HepG2 (cell line): ENCODE measurements around the gene PRKCZ. TPM values are rescaled to one million over a fixed set of nuclear protein-coding genes. Genes with fewer than 3 reads are reported as not detected.
"Not testable (repeated sequence)": the region's sequence is repeated elsewhere in the genome, so short reads cannot be mapped to it uniquely, and the experiment has no call there.

Experiments used
- ATAC-seq: fragments of 200-7000 bp; cut with Tn5 transposase; 3 replicates; pipeline ENCODE4 v1.9.1; 2020; ENCODE audit warnings: mild to moderate bottlenecking, moderate library complexity
- BruUV-seq: library from RNA; stranded (reverse); fragments of 400-500 nt; replicated peaks from 2 replicates; lab custom pipeline; 2021; lab: Mats Ljungman, UMichigan
- CTCF ChIA-PET: fragments of 300-600 bp; formaldehyde crosslinking; extraction: SDS; loops from one replicate; lab custom pipeline; 2021; ENCODE audit warnings: low total read pairs, inconsistent platforms, low intra/inter-chr PET ratio; lab: Yijun Ruan, JAX
- POLR2A ChIA-PET: fragments of 350-600 bp; sonication (Branson Sonifier 250); formaldehyde crosslinking; loops from one replicate; lab custom pipeline; 2020; ENCODE audit warnings: antibody characterized with exemption, inconsistent platforms; lab: Yijun Ruan, JAX
- DNase-seq: peaks from one replicate; pipeline ENCODE4 v3.0.0-alpha.2; 2015; ENCODE audit warnings: low spot score
- FAIRE-seq: peaks from 3 replicates; lab custom pipeline; 2011; peaks lifted over from hg19 to GRCh38; lab: Jason Lieb, UNC
- H2AFZ ChIP-seq: one replicate; pipeline ENCODE4 v1.6.1; 2011; ENCODE audit warnings: low read length, inconsistent platforms
- H3K27ac ChIP-seq: fragments of 300-600 bp; 3 replicates; pipeline ENCODE4 v1.8.0; 2011; ENCODE audit warnings: mixed run types, mild to moderate bottlenecking, mixed read lengths, low read length, inconsistent platforms; ENCODE audit not compliant: insufficient read depth; ENCODE audit errors: extremely low read length
- H3K27me3 ChIP-seq, 2 experiments: fragments of 200-600 bp in 1 of 2; 2 replicates in 1 of 2; 3 replicates in 1 of 2; pipeline versions ENCODE4 v1.6.0 to v1.8.0; 2011; ENCODE audit warnings: low read length in 2 of 2, mild to moderate bottlenecking in 2 of 2, moderate library complexity in 2 of 2, inconsistent platforms in 1 of 2; ENCODE audit not compliant: insufficient read depth in 2 of 2, control insufficient read depth in 1 of 2
- H3K36me3 ChIP-seq, 2 experiments: fragments of 200-600 bp in 1 of 2; replicated peaks in 1 of 2; 2 replicates in 1 of 2; 3 replicates in 1 of 2; pipeline versions ENCODE4 v1.5.1 to v1.8.0; 2011; ENCODE audit warnings: low read length in 2 of 2, inconsistent platforms in 1 of 2; ENCODE audit not compliant: insufficient read depth in 2 of 2, control insufficient read depth in 1 of 2
- H3K4me1 ChIP-seq: 2 replicates; pipeline ENCODE4 v1.5.1; 2012; ENCODE audit warnings: low read length, inconsistent platforms; ENCODE audit not compliant: insufficient read depth
- H3K4me2 ChIP-seq: 2 replicates; pipeline ENCODE4 v1.6.0; 2011; ENCODE audit warnings: low read depth, low read length, inconsistent platforms
- H3K4me3 ChIP-seq, 3 experiments: fragments of 200-600 bp in 1 of 3; sonication (generic), shearing (Covaris generic) in 1 of 3; replicated peaks in 1 of 3; 2 replicates each; pipeline ENCODE4 v1.5.1; 2011 to 2016; ENCODE audit warnings: low read length in 3 of 3, inconsistent platforms in 2 of 3, low read depth in 2 of 3, mild to moderate bottlenecking in 2 of 3, control low read depth in 1 of 3, mixed read lengths in 1 of 3; ENCODE audit not compliant: insufficient read depth in 1 of 3
- H3K79me2 ChIP-seq: one replicate; pipeline ENCODE4 v1.6.1; 2011; ENCODE audit warnings: low read length, inconsistent platforms; ENCODE audit not compliant: insufficient read depth
- H3K9ac ChIP-seq: 2 replicates; pipeline ENCODE4 v1.6.0; 2011; ENCODE audit warnings: mild to moderate bottlenecking, low read depth, low read length, inconsistent platforms; ENCODE audit not compliant: insufficient read depth
- H3K9me3 ChIP-seq: 2 replicates; pipeline ENCODE4 v1.5.1; 2012; ENCODE audit warnings: mild to moderate bottlenecking, low read length
- H4K20me1 ChIP-seq: 2 replicates; pipeline ENCODE4 v1.6.0; 2011; ENCODE audit warnings: inconsistent platforms, mild to moderate bottlenecking, low read length, moderate library complexity; ENCODE audit not compliant: insufficient read depth
- HNRNPK ChIP-seq: fragments of 200-400 bp; formaldehyde crosslinking; IDR thresholded peaks from 2 replicates; pipeline ENCODE4 v1.6.1; 2018; ENCODE audit warnings: low read length, low read depth, moderate library complexity, mild to moderate bottlenecking; ENCODE audit not compliant: poor library complexity, severe bottlenecking
- HNRNPL ChIP-seq: fragments of 200-400 bp; formaldehyde crosslinking; IDR thresholded peaks from 2 replicates; pipeline ENCODE4 v1.6.1; 2017; ENCODE audit warnings: mild to moderate bottlenecking, low read depth, low read length
- ZNF251 ChIP-seq: sonication (generic); formaldehyde crosslinking; IDR thresholded peaks from 2 replicates; pipeline ENCODE4 v1.9.0; 2021; ENCODE audit warnings: mild to moderate bottlenecking, missing genetic modification reagents
- WGBS: methylation state at CpG from one replicate; pipeline ENCODE4 v1.1.6; 2017; ENCODE audit warnings: low lambda C conversion rate; 5-methylcytosine and 5-hydroxymethylcytosine counted together
- in situ Hi-C: cut with HindIII; loops from 2 replicates; pipeline ENCODE4 v1.10.0; 2017; ENCODE audit warnings: low pct_unique_long_range_greater_than_20kb; ENCODE audit not compliant: extremely low pct_ligation_motif_present
- intact Hi-C: fragments of 100-400 bp; cut with micrococcal nuclease; formaldehyde crosslinking; loops from one replicate; pipeline ENCODE4 v1.10.0; 2022; ENCODE audit not compliant: unreplicated experiment
- polyA plus RNA-seq, 8 experiments: library from polyadenylated mRNA; depleted of rRNA in 3 of 8; stranded (reverse) in 7 of 8; unstranded in 1 of 8; fragments of >200 nt; fragmentation: Illumina TruSeq in 4 of 8; extraction: Trizol in 4 of 8; gene quantifications; 2 replicates each; pipeline versions ENCODE4 v1.2.1 to v1.2.3, GENCODE V29; 2011 to 2016; ENCODE audit warnings: low read depth in 4 of 8, missing spikeins in 1 of 8, mixed read lengths in 1 of 8; ENCODE audit not compliant: insufficient read depth in 1 of 8
- total RNA-seq, 5 experiments: library from RNA; depleted of rRNA; stranded (reverse); fragments of >200 nt; fragmentation: Illumina TruSeq; extraction: Trizol; gene quantifications; 2 replicates each; pipeline ENCODE4 v1.2.3, GENCODE V29; 2016; ENCODE audit warnings: low read depth in 1 of 5

The PRKCZ gene
- total and polyA plus RNA-seq, 2 of the 13 experiments (the other 11 are each of a cell fraction or from before 2014, with no cell fraction given), result 34.7 to 85.2 TPM

DNA sequence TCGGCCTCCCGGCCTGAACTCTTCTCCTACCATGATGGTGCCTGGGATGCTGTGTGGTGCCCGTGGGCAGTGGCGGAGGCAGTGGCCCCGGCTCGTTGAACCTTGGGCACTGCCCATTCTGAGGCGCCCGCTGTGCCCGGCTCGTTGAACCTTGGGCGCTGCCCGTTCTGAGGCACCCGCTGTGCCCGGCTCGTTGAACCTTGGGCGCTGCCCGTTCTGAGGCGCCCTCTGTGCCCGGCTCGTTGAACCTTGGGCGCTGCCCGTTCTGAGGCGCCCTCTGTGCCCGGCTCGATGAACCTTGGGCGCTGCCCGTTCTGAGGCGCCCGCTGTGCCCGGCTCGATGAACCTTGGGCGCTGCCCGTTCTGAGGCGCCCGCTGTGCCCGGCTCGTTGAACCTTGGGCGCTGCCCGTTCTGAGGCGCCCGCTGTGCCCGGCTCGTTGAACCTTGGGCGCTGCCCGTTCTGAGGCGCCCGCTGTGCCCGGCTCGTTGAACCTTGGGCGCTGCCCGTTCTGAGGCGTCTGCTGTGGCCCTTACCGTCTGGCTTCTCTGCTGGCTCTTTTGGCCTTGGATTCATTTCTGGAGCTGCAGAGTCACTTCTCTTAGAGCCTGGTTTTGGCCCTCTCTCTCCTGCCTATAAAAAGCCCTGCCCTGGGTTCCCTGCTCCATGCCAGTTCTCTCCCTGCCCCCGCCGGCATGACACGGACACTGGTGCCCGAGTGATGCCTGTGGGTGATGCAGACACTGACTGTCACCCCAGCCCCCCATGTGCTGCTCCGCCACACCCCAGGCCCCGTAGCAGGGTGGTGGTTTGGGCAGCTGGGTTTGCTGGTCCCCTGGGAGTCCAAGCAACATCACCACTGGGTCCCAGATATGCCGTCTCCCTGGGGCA is 44.3 kb downstream of the PRKCZ start:
- peaks cover 13% of the 10 kb centered on the region; the same call in 1 of the 2 replicates for H3K4me1 ChIP-seq
- POLR2A ChIA-PET, FAIRE-seq, DNase-seq, in situ Hi-C loops, H4K20me1 ChIP-seq, H3K79me2 ChIP-seq, BruUV-seq, ATAC-seq, H3K9me3 ChIP-seq, CTCF ChIA-PET, H2AFZ ChIP-seq, H3K27me3 ChIP-seq, H3K9ac ChIP-seq, H3K36me3 ChIP-seq, H3K4me3 ChIP-seq, H3K4me2 ChIP-seq, intact Hi-C loops, H3K27ac ChIP-seq: not testable (repeated sequence)
- 96% methylated on average over 46 of the region's 60 CpGs for WGBS
- peak; percentile 96 for TF ChIP-seq HNRNPL

DNA sequence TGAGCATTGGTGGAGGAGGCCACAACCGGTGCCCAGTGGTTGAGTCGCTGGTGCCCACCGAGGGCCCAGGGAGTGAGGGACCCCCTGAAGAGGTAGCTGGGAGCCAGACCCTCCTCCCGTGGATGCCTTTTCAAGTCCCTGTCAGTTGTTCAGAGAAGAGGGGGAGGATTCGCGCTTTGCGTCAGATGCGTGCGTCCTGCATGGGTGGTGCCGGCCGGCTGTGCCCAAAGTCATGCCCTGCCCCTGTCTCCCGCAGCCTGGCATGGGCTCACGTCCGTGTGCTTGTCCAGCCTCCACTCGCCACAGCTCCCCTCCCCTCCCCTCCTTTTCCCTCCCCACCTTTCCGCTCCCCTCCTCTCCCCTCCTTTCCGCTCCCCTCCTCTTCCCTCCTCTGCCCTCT is 45.2 kb downstream of the PRKCZ start:
- Histone ChIP-seq H3K27me3 (no peaks in the 10 kb centered on the region), H3K4me2 (no peak overlapping the region), H3K4me3 (no peak overlapping the region), H3K4me1 (peaks cover 13% of the 10 kb centered on the region; the same call in 1 of the 2 replicates), H3K79me2 (no peaks in the 10 kb centered on the region), H3K36me3 (peaks cover 0 to 3% of the 10 kb centered on the region in 2 experiments; a peak in 2 of 5 replicates), H3K9ac (no peak overlapping the region)
- ATAC-seq (no peak), FAIRE-seq (no peak), DNase-seq (no peak)
- CTCF ChIA-PET, result no interaction called here
- in situ Hi-C loops, result no loop called here
- intact Hi-C loops, result no loop called here
- TF ChIP-seq HNRNPK (peak; percentile 51), ZNF251 (CRISPR knock-in tag) (no peak)
- TF ChIP-seq, all 625 proteins: peak for 1
- WGBS, result 94% methylated on average over 16 of the region's 17 CpGs
- no peaks in the 10 kb centered on the region for H3K9me3 ChIP-seq
- no TSS peak for BruUV-seq
- H3K27ac ChIP-seq, result no peak overlapping the region
- POLR2A ChIA-PET, result no interaction called here
- no peak overlapping the region for H2AFZ ChIP-seq
- 0 out of 2 replicates have a peak, but pooled peaks cover 5% of the 10 kb centered on the region for H4K20me1 ChIP-seq
